ENCODE measurements around the gene PEPD. TPM values are rescaled to one million over a fixed set of nuclear protein-coding genes. Genes with fewer than 3 reads are reported as not detected.

PEPD gene
- total RNA-seq, 4 donors from 2014 or later, result 40.1 to 61.4 (median 53.4) TPM

DNA sequence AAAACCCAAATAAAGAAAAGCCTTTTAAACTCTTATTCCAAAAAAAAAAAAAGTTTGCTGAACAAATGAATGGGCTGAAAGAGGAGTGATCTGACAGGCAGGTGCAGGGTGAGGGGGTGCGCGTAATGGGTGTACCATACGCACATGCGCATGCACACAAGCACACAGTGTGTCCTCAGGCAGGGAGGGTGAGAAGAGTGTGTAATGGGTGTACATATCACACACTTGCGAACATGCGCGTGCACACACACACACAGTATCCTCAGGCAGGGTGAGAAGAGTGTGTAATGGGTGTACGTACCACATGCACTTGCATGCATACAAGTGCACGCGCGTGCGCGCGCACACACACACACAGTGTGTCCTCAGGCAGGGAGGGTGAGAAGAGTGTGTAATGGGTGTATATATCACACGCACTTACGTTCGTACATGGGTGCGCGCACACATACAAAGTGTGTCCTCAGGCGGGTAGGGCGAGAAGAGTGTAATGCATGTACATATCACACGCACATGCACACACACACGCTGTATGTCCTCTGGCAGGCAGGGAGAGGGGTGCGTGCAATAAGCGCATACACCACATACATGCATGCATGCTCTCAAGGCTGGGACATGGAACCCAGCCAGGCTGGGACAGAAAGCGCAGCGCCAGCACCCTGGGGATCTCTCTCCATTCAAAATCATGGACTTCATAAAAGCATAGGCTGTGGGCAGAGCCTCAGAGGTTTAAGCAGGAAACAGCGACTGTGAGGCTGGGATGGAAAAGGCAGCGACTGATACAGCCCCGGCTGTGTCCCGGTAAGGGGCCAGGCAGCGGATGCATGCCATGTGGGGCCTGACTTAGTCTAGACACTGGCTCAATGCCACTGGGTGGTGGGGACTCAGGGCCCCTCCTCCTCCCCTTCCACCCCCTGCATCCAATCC lies 77.7 kb downstream of the PEPD start:
- intact Hi-C loops (cut with DNase I), result no loop called here
- Histone ChIP-seq H3K36me3 (peaks cover 0 to 10% (median 0%) of the 10 kb centered on the region in 3 donors), H3K27ac (no peak overlapping the region), H3K27me3 (no peaks in the 10 kb centered on the region), H3K4me1 (no peaks in the 10 kb centered on the region), H3K9me3 (no peaks in the 10 kb centered on the region), H3K4me3 (no peak overlapping the region)
- no peak for DNase-seq
- 91 to 92% methylated on average over 32 of the region's 32 CpGs for WGBS, 2 donors
- TF ChIP-seq POLR2A (IDR thresholded peaks at IDR 0.05), result no peak
- TF ChIP-seq, protein P1, sequence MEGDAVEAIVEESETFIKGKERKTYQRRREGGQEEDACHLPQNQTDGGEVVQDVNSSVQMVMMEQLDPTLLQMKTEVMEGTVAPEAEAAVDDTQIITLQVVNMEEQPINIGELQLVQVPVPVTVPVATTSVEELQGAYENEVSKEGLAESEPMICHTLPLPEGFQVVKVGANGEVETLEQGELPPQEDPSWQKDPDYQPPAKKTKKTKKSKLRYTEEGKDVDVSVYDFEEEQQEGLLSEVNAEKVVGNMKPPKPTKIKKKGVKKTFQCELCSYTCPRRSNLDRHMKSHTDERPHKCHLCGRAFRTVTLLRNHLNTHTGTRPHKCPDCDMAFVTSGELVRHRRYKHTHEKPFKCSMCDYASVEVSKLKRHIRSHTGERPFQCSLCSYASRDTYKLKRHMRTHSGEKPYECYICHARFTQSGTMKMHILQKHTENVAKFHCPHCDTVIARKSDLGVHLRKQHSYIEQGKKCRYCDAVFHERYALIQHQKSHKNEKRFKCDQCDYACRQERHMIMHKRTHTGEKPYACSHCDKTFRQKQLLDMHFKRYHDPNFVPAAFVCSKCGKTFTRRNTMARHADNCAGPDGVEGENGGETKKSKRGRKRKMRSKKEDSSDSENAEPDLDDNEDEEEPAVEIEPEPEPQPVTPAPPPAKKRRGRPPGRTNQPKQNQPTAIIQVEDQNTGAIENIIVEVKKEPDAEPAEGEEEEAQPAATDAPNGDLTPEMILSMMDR (IDR thresholded peaks at IDR 0.05), result no peak

DNA sequence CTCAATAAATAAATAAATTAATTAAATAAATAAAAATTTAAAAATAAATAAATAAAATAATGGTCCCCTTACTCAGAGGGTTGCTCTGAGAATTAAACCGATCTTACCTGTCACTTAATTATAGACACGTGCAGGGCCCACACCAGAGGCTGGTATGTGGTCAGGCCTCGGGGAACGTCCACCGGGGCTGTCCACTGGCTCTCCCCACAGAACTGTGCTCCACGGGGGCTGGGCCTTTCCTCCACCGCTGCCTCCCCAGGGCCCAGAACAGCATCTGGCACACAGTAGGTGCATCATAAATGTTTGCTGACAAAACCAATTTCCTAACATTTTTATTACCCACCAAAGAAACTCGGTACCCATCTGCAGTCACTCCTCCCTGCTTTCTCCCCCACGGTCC lies 78.9 kb downstream of the PEPD start:
- no peak for DNase-seq
- WGBS, 2 donors, result 89 to 91% methylated on average over 9 of the region's 9 CpGs
- intact Hi-C loops (cut with DNase I), result no loop called here

DNA sequence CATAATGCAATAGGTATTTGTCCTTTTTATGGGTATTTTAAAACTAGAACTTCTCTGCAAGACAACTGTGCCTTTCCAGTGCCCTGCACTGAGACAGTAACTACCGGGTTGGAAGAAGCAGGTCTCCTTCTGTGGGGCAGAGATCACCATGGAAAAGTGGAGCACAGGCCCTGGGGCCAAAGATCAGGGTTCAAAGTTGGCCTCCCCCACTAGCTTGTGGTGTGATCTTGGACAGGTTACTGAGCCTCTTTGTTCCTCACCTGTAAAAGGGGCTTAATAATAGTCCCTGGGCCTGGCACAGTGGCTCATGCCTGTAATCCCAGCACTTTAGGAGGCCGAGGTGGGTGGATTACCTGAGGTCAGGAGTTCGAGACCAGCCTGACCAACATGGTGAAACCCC lies 79.8 kb downstream of the PEPD start:
- Histone ChIP-seq H3K4me1 (no peaks in the 10 kb centered on the region), H3K36me3 (peaks cover 0 to 6% (median 0%) of the 10 kb centered on the region in 3 donors), H3K4me3 (no peak overlapping the region), H3K27ac (no peak overlapping the region), H3K27me3 (no peaks in the 10 kb centered on the region), H3K9me3 (no peaks in the 10 kb centered on the region)
- intact Hi-C loops (cut with DNase I), result no loop called here
- TF ChIP-seq, protein P1 (IDR thresholded peaks at IDR 0.05), result no peak
- TF ChIP-seq POLR2A (IDR thresholded peaks at IDR 0.05), result no peak
- 80 to 86% methylated on average over 2 to 3 of the region's 3 CpGs for WGBS, 2 donors
- no peak for DNase-seq

More for the DNA sequence above, 78.9 kb downstream of the PEPD start:
- H3K9me3 ChIP-seq, result no peaks in the 10 kb centered on the region
- H3K27ac ChIP-seq, result no peak overlapping the region
- TF ChIP-seq POLR2A (IDR thresholded peaks at IDR 0.05), result no peak
- TF ChIP-seq, protein P1 (IDR thresholded peaks at IDR 0.05), result no peak
- H3K36me3 ChIP-seq, result peaks cover 0 to 6% (median 0%) of the 10 kb centered on the region in 3 donors
- H3K4me3 ChIP-seq, result no peak overlapping the region
- H3K4me1 ChIP-seq, result no peaks in the 10 kb centered on the region
- no peaks in the 10 kb centered on the region for H3K27me3 ChIP-seq

GRCh38 chr19:33441277-33441699 lies 80.3 kb downstream of the PEPD start:
- TF ChIP-seq, protein P1 (IDR thresholded peaks at IDR 0.05), result no peak
- no peak for TF ChIP-seq POLR2A (IDR thresholded peaks at IDR 0.05)
- no peak for DNase-seq
- H3K36me3 ChIP-seq, result peaks cover 0 to 6% (median 0%) of the 10 kb centered on the region in 3 donors
- intact Hi-C loops (cut with DNase I), result no loop called here
- 55 to 56% methylated on average over 3 to 7 of the region's 11 CpGs for WGBS, 2 donors
- H3K27me3 ChIP-seq, result no peaks in the 10 kb centered on the region
- H3K4me3 ChIP-seq, result no peak overlapping the region
- no peak overlapping the region for H3K27ac ChIP-seq
- no peaks in the 10 kb centered on the region for H3K4me1 ChIP-seq
- no peaks in the 10 kb centered on the region for H3K9me3 ChIP-seq

- H3K27me3 ChIP-seq, result no peaks in the 10 kb centered on the region
- no peaks in the 10 kb centered on the region for H3K9me3 ChIP-seq
- TF ChIP-seq, protein P1 (IDR thresholded peaks at IDR 0.05), result no peak
- TF ChIP-seq POLR2A (IDR thresholded peaks at IDR 0.05), result no peak
- no peak overlapping the region for H3K27ac ChIP-seq
- H3K4me3 ChIP-seq, result no peak overlapping the region
- intact Hi-C loops (cut with DNase I), result no loop called here
- DNase-seq, result no peak
- no peaks in the 10 kb centered on the region for H3K4me1 ChIP-seq
- 91 to 93% methylated on average over 7 of the region's 7 CpGs for WGBS, 2 donors
- peaks cover 0 to 6% (median 0%) of the 10 kb centered on the region in 3 donors for H3K36me3 ChIP-seq
Observed at GRCh38 chr19:33440682-33441081, 80.9 kb downstream of the PEPD start.

All from esophagus squamous epithelium (tissue), 5 donors.